ENCODE data around the gene LILRB5.
A peak's percentile ranks its signal among the peaks of the same experiment; 100 is the strongest.
"Not testable (repeated sequence)": the region's sequence is repeated elsewhere in the genome, so short reads cannot be mapped to it uniquely, and the experiment has no call there.

LILRB5 gene

DNA sequence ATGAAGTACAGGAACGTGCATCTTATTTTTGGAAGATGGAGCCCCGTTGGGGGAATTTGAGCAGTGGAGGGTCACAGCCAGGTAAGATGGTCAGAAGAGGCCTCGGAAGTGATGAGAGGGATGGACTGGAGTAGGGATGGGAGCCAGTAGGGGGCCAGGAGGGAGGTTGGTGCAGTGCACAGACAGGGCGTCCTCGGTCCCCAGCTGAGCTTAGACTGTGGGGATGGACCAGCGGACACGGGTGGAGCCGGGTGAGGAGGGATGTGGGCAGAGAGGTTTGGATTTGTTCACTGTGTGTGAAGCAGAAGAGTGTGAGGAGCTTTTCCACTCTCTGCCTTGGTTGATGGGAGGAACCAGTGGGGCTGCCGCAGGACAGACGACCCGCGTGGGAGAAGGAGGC lies 45.8 kb downstream of the LILRB5 start:
- no peak for DNase-seq

DNA sequence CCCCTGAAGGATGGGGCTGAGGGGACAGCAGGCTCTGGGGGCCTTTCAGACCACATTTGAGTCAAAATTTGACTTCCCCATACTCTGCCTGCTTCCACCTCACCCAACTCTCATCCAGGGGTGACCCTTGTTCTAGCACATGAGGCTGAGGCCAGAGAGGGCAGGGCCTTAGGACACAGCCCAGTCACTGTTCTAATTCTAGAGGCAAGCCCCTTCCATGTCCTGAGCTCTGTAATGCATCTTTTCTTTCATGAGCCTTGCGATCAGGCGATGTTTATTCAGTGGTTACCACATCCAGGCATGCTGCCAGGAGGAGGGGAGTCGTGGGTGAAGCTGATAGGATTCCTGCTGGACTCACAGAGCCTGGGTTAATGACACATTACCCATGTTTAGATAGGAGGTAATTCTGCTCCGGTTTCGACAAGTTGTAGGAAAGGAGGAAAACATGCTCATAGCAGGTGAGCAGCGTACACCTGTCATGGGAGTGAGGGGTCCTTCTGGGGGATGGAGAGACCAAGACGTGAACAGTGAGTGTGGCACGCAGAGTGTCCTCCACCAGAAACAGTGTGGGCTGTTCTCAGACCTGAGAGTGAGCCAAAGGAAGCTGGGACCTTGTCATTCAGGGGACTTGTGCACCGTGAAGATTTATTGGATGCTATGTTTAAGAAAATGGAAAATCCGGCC lies 47.1 kb downstream of the LILRB5 start:
- peak in 11 of 14 donors; percentile 21 to 86 (median 61) for DNase-seq

DNA sequence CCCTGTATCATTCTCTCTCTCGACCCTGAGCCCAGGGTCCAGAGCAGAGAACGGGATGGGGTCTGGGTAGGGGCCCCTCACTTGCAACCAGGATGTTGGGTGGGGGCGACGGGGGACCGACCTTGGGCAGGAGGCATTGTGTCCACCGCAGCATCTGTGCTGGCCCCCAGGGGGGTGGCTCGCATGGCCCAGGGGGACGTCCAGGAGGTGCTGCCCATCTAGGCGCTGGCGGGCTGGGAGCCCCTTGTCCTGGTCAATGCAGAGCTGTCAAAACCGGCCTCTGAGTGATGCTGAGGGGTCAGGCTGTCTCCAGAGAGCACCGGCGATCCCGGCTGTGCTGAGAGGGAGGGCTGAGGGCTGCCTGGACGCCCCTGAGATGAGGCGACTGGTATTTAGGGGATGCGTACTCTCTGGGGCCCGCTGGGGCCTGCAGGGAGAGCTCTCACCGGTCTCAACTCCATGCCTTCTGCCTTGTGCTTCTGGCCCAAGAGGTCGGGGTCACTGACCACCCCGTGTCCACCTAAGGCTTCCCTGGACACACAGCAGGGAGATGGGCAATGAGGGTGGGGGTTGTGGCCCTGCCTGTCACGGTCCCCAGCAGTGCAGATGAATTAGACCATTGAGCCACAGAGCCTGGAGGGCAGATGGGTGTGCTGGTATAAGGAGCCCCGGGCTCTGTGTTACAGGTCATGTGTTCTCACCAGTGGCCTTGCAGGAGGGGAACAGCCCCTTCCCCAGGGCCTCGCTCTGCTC lies 47.8 kb downstream of the LILRB5 start:
- peak in 9 of 14 donors; percentile 21 to 86 (median 61) for DNase-seq

DNA sequence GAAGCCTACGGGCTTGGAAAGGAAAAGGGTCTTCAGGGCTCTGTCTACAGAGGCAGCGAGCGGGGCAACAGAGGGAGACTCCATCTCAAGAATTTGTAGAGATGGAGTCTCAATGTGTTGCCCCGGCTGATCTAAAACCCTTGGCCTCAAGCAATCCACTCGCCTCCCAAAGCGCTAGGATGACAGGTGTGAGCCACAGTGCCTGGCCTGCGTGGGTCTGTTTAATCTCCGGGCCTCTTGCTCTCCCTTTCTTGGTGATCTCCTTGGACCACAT lies 48.4 kb downstream of the LILRB5 start:
- no peak for DNase-seq

DNA sequence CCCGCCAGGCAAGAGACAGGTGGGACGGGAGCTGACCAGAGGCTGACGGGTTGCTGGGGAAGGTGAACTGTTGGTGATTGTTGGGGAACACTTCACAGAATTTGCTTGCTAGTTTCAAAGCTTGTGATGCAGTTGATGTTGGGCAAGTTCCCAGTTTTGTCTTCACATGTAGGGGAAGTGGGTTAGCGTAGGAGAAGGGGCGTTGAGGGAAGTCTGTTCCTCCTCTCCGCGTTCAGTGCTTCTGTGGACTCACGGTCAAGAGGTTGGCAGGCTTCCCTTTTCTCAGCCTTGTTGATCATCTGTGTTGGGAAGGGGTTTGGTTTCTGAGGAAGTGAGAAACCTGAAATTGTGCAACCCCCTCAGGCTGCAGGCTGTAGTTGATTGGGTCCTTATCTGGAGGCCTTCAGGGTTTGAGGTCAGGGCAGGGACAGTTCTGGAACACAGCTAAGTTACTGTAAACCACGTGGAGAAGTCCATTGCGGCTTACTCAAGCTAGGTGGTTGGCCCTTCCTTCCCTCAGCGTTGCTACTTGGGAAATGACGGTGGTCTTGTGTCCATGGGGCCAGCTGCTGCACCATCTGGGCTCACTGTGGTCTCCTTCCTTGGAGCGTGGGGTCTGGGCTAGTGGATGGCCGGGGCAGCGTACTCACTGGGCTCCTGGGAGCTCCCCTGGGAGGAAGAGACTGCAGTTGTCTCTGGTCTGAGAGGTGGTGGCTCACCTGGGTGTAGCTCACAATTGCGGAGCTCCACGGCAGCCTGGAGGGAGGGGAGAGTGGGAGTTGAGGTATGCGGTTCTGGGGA lies 48.9 kb downstream of the LILRB5 start:
- DNase-seq, result peak in 11 of 14 donors; percentile 14 to 78 (median 54)

DNA sequence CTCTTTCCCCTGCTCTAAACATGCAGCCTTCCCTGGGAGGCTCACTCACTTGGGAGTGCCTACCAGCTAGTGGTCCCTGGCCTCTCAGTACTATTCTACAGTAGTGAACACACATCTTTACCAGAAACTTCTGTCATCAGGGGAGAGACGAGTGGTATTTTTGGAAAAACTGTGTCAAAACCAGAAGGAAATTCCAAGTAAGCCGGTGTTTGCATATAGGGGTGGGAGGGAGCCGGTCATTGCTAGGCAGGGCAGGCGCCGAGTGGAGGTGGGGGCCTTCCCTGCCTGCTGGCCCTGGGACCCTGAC lies 49.4 kb downstream of the LILRB5 start:
- no peak for DNase-seq

DNA sequence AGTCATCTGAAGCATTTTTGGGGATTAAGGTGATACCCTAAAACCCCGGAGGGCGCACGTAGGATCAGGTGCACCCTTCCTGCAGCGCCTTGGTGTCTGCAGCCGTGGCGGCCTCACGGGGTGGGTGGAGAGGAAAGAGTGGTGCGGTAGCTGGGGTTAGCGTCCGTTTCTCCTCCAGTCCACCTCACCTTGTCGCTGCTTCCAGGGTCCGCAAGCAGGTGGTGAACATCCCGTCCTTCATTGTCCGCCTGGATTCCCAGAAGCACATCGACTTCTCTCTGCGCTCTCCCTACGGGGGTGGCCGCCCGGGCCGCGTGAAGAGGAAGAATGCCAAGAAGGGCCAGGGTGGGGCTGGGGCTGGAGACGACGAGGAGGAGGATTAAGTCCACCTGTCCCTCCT lies 49.9 kb downstream of the LILRB5 start:
- DNase-seq, result not testable (repeated sequence)

DNA sequence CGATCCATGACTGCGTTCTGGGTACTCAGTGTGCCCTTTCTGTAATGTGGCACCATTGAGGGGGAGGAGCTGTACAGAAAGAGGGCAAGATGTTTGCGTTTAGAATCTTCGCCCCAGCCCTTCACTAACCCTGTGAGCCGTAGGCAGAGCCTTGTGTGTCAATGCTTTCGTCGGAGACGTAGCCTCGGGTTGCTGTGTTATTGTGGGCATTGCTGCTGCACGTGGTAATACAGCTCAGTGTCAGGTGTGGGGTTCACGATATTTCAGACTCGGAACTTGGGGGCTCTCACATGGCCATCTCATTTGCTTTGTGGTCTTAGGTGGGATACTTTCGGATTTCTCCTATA lies 50.3 kb downstream of the LILRB5 start:
- DNase-seq, result no peak

DNA sequence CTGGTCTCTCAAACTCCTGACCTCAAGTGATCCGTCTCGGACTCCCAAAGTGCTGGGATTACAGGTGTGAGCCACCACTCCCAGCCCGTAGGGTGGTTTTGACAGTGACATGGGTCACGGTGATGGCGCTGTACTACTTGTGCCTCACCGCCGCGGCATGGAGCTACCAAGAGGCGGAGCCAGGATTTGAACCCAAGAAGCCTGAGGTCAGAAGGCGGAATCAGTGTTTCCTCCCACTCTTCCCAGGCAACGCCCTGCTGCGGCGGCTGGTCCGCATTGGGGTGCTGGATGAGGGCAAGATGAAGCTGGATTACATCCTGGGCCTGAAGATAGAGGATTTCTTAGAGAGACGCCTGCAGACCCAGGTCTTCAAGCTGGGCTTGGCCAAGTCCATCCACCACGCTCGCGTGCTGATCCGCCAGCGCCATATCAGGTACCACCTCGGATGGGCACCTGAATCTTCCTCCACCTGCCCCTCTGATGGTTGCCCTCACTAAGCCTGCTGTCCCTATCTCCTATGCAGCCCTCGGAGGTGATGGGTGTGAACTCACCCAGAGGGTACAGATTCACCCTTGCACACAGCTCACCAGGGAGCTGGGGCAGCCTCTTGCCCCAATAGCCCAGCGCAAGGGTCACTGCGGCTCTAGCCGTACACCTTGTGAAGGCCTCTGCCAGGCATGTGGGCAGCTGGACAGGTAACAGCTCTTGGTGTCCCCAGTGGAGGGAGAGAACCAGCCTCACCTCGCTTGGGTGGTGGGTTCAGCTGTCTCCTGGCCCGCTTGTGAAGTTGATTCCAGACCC lies 50.8 kb downstream of the LILRB5 start:
- no peak for DNase-seq

DNA sequence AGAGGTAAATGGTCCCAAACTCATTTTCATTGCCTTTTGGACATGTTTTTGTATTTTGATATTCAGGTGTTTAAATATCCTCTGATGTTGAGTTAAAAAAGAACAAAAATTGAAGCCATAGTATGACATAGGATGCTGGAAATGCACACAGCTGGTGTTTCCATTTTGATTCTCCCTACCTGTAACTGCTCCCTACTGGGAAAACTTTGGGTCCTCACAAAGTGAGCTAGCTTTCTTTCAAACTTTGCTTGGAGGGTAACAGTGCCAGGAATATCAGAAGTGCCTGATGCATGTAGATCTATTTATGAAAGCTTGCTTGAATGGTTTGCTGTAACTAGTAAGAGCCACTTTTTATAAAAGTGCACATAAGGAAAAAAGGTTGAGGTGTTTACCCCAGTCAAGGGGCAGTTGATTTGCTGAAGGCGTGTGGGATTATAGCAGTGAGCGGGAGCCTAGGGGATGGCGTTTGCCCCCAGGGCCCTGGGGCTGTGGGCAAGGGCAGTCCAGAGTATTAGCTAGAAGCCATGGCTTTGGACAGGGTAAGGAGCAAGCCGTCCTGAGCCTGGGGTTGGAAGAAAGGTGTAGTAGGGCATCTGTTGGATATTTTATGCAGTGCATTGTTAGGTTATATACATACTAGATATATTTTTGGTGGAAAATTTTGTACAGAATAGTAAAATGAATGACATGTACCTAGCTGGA lies 52.2 kb downstream of the LILRB5 start:
- DNase-seq, result no peak

DNA sequence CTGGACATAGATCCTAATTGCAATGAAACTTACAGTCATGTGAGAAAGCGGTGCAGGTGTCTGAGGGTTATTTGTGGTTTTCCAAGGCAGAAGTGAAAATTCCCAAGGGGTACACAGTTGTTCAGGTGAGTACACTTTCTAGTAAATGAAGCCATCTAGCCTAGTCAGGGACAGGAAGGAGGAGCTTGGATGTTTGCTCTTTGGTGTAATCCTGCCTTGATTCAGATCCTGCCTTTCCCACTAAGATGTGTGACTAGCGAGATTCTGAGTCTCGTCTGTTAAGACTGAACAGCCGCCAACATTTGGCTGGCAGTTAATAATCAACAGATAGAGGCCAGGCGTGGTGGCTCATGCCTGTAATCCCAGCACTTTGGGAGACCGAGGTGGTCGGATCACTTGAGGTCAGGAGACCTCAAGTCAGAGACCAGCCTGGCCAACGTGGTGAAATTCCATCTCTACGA lies 53.9 kb downstream of the LILRB5 start:
- no peak for DNase-seq

DNA sequence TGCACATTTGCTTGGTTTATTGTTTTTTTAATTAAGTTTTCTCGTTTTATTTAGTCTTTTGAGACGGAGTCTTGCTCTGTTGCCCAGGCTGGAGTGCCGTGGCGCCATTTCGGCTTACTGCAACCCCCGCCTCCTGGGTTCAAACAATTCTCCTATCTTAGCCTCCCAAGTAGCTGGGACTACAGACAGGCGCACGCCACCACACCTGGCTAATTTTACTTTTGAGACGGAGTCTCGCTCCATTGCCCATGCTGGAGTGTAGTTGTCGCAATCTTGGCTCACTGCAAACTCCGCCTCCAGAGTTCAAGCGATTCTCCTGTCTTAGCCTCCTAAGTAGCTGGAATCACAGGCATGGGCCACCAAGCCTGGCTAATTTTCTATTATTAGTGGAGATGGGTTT lies 55.1 kb downstream of the LILRB5 start:
- DNase-seq, result no peak

DNA sequence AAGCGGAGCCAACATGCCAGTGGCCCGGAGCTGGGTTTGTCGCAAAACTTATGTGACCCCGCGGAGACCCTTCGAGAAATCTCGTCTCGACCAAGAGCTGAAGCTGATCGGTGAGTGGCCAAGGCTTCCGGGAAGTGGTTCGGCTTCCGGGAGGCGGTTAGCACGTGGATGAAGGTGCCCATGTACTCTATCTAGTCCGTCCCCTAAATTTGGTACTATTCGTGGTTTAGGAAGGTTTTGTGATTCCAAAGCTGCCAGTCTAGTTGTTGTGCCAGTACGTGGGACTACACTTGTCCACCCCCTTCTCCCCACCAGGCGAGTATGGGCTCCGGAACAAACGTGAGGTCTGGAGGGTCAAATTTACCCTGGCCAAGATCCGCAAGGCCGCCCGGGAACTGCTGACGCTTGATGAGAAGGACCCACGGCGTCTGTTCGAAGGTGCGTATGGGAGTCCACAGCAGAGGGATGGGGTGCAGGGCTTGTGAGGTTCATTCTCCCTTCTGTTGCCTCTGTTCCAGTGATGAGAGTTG lies 55.8 kb downstream of the LILRB5 start:
- no peak for DNase-seq

Measured in C1 segment of cervical spinal cord (tissue), 14 donors.